Measurements from ENCODE around the gene PTPRJ. TPM values are rescaled to one million over a fixed set of nuclear protein-coding genes. Genes with fewer than 3 reads are reported as not detected.

The PTPRJ gene
- total RNA-seq, 6 experiments from 2014 or later: 15.7 to 20.8 (median 19.2) TPM

- H3K9me3 Mint-ChIP-seq: no peaks in the 10 kb centered on the region
- no peaks in the 10 kb centered on the region for H3K36me3 Mint-ChIP-seq (ENCODE audit: low read depth)
- H3K4me3 Mint-ChIP-seq: no peak overlapping the region
- DNase-seq: no peak
- H3K27ac Mint-ChIP-seq: no peak overlapping the region
- no peak for TF ChIP-seq CTCF (IDR thresholded peaks at IDR 0.05)
- 0 out of 2 replicates have a peak, but pooled peaks cover 2% of the 10 kb centered on the region for H3K27me3 Mint-ChIP-seq (ENCODE audit: insufficient read depth)
- H3K4me1 Mint-ChIP-seq (ENCODE audit: low read depth): peaks cover 44% of the 10 kb centered on the region
Observed at GRCh38 chr11:48055292-48056132, 75.2 kb downstream of the PTPRJ start.

- Mint-ChIP-seq H3K36me3 (ENCODE audit: low read depth) (no peaks in the 10 kb centered on the region), H3K9me3 (no peaks in the 10 kb centered on the region), H3K4me3 (no peak overlapping the region), H3K27ac (no peak overlapping the region), H3K4me1 (ENCODE audit: low read depth) (peaks cover 44% of the 10 kb centered on the region), H3K27me3 (ENCODE audit: insufficient read depth) (peaks cover 2% of the 10 kb centered on the region; the same call in 1 of the 2 replicates)
- TF ChIP-seq CTCF (IDR thresholded peaks at IDR 0.05): no peak
- no peak for DNase-seq
Observed at GRCh38 chr11:48056325-48057183, 76.2 kb downstream of the PTPRJ start.

GRCh38 chr11:48058064-48058463, 77.7 kb downstream of the PTPRJ start:
- DNase-seq: no peak
- Mint-ChIP-seq H3K4me3 (no peak overlapping the region), H3K27me3 (ENCODE audit: insufficient read depth) (peaks cover 2% of the 10 kb centered on the region; the same call in 1 of the 2 replicates), H3K4me1 (ENCODE audit: low read depth) (peaks cover 43% of the 10 kb centered on the region), H3K36me3 (ENCODE audit: low read depth) (0 out of 2 replicates have a peak, but pooled peaks cover 4% of the 10 kb centered on the region), H3K9me3 (no peaks in the 10 kb centered on the region), H3K27ac (no peak overlapping the region; the same call in 1 of the 2 replicates)
- TF ChIP-seq CTCF (IDR thresholded peaks at IDR 0.05): no peak

- peaks cover 2% of the 10 kb centered on the region; the same call in 1 of the 2 replicates for H3K27me3 Mint-ChIP-seq (ENCODE audit: insufficient read depth)
- no peak for TF ChIP-seq CTCF (IDR thresholded peaks at IDR 0.05)
- H3K4me3 Mint-ChIP-seq: no peak overlapping the region
- peaks cover 50% of the 10 kb centered on the region for H3K4me1 Mint-ChIP-seq (ENCODE audit: low read depth)
- H3K27ac Mint-ChIP-seq: no peak overlapping the region
- H3K36me3 Mint-ChIP-seq (ENCODE audit: low read depth): 0 out of 2 replicates have a peak, but pooled peaks cover 4% of the 10 kb centered on the region
- DNase-seq: no peak
- no peaks in the 10 kb centered on the region for H3K9me3 Mint-ChIP-seq
Observed at GRCh38 chr11:48058788-48059187, 78.4 kb downstream of the PTPRJ start.

- Mint-ChIP-seq H3K4me1 (ENCODE audit: low read depth) (peaks cover 62% of the 10 kb centered on the region), H3K9me3 (no peaks in the 10 kb centered on the region), H3K27me3 (ENCODE audit: insufficient read depth) (no peaks in the 10 kb centered on the region; the same call in 1 of the 2 replicates), H3K27ac (peak overlapping the region; percentile 97), H3K4me3 (no peak overlapping the region; the same call in 1 of the 2 replicates), H3K36me3 (ENCODE audit: low read depth) (0 out of 2 replicates have a peak, but pooled peaks cover 4% of the 10 kb centered on the region)
- no peak for TF ChIP-seq CTCF (IDR thresholded peaks at IDR 0.05)
- no peak for DNase-seq
Observed at GRCh38 chr11:48062649-48063048, 82.3 kb downstream of the PTPRJ start.

Data from HFFc6 (cell line).